CD4-positive, CD25-positive, alpha-beta regulatory T cell (primary cell): Measurements from ENCODE around the gene TCIRG1. TPM values are rescaled to one million over a fixed set of nuclear protein-coding genes. Genes with fewer than 3 reads are reported as not detected.
A peak's percentile ranks its signal among the peaks of the same experiment; 100 is the strongest.

Experiments used
- ATAC-seq, 2 donors: fragments of 150-1000 bp; cut with Tn5 transposase; one replicate each; pipeline ENCODE4 v1.10.0; 2021; ENCODE audit warnings: low read depth in 2 of 2, moderate number of reproducible peaks in 2 of 2, moderate library complexity in 1 of 2
- DNase-seq, 3 donors: peaks; one replicate each; pipeline versions ENCODE4 v3.0.0 to v3.0.0-alpha.2; 2012 to 2022; ENCODE audit warnings: mixed read lengths in 1 of 3
- H3K27ac ChIP-seq: one replicate; pipeline ENCODE4 v1.7.0; 2013; ENCODE audit warnings: mild to moderate bottlenecking, low read length; ENCODE audit not compliant: insufficient read depth, poor library complexity, severe bottlenecking
- H3K27me3 ChIP-seq: one replicate; pipeline ENCODE4 v1.7.0; 2013; ENCODE audit warnings: low read length; ENCODE audit not compliant: control insufficient read depth, insufficient read depth
- H3K36me3 ChIP-seq: one replicate; pipeline ENCODE4 v1.7.0; 2013; ENCODE audit warnings: mild to moderate bottlenecking, low read length, moderate library complexity; ENCODE audit not compliant: control insufficient read depth, insufficient read depth
- H3K4me1 ChIP-seq: 2 replicates; pipeline ENCODE4 v1.7.0; 2013; ENCODE audit warnings: mild to moderate bottlenecking, low read length; ENCODE audit not compliant: insufficient read depth, control insufficient read depth, poor library complexity, severe bottlenecking
- H3K4me3 ChIP-seq: one replicate; pipeline ENCODE4 v1.7.0; 2013; ENCODE audit warnings: low read depth, mild to moderate bottlenecking, low read length, moderate library complexity
- H3K9me3 ChIP-seq, 2 experiments: 1 replicate in 1 of 2; 2 replicates in 1 of 2; pipeline ENCODE4 v1.7.0; 2013; ENCODE audit warnings: low read length in 2 of 2, mild to moderate bottlenecking in 1 of 2, moderate library complexity in 1 of 2; ENCODE audit not compliant: control insufficient read depth in 2 of 2
- H3K27ac Mint-ChIP-seq, 3 donors: one replicate each; pipeline ENCODE4 v1.8.0; 2020 to 2022; ENCODE audit warnings: mild to moderate bottlenecking in 3 of 3, mixed read lengths in 3 of 3, moderate library complexity in 2 of 3
- H3K27me3 Mint-ChIP-seq: one replicate; pipeline ENCODE4 v1.8.0; 2022; ENCODE audit warnings: mild to moderate bottlenecking, mixed read lengths
- H3K36me3 Mint-ChIP-seq: one replicate; pipeline ENCODE4 v1.8.0; 2020; ENCODE audit warnings: mixed read lengths
- H3K4me1 Mint-ChIP-seq, 4 donors: one replicate each; pipeline ENCODE4 v1.8.0; 2020 to 2022; ENCODE audit warnings: mixed read lengths in 4 of 4, mild to moderate bottlenecking in 1 of 4
- H3K4me3 Mint-ChIP-seq, 4 donors: one replicate each; pipeline ENCODE4 v1.8.0; 2020 to 2022; ENCODE audit warnings: mild to moderate bottlenecking in 4 of 4, mixed read lengths in 4 of 4, moderate library complexity in 3 of 4
- H3K9me3 Mint-ChIP-seq, 7 donors: one replicate each; pipeline ENCODE4 v1.8.0; 2020 to 2022; ENCODE audit warnings: mixed read lengths in 7 of 7, mild to moderate bottlenecking in 3 of 7, moderate library complexity in 2 of 7
- polyA plus RNA-seq, 4 donors: library from polyadenylated mRNA; unstranded; fragments of 300-500 nt; fragmentation: Illumina TruSeq; gene quantifications; one replicate each; pipeline ENCODE4 v1.2.3, GENCODE V29; 2021
- total RNA-seq: library from RNA; stranded (reverse); gene quantifications from one replicate; pipeline ENCODE4 v1.2.3, GENCODE V29; 2022

The TCIRG1 gene
- total and polyA plus RNA-seq, 5 donors from 2014 or later, result 33.3 to 290 (median 53.9) TPM

- H3K36me3 Mint-ChIP-seq, result no peaks in the 10 kb centered on the region
- DNase-seq, result peak; percentile 40 to 64 (median 63)
- Histone ChIP-seq H3K36me3 (no peaks in the 10 kb centered on the region), H3K9me3 (no peaks in the 10 kb centered on the region), H3K4me3 (no peak overlapping the region), H3K4me1 (peaks cover 18% of the 10 kb centered on the region), H3K27me3 (no peaks in the 10 kb centered on the region), H3K27ac (peak overlapping the region; percentile 63)
- H3K27ac Mint-ChIP-seq, result peak overlapping the region in 2 of 3 donors; percentile 34 to 86
- H3K4me3 Mint-ChIP-seq, result peak overlapping the region; percentile 72 to 84 (median 80)
- H3K4me1 Mint-ChIP-seq, result peaks cover 0 to 24% (median 10%) of the 10 kb centered on the region in 4 donors
- no peaks in the 10 kb centered on the region for H3K9me3 Mint-ChIP-seq
- peak; percentile 76 for ATAC-seq
- H3K27me3 Mint-ChIP-seq, result peaks cover 4% of the 10 kb centered on the region
Measured at GRCh38 chr11:68002938-68003845, 35.6 kb upstream of the TCIRG1 start.

DNA sequence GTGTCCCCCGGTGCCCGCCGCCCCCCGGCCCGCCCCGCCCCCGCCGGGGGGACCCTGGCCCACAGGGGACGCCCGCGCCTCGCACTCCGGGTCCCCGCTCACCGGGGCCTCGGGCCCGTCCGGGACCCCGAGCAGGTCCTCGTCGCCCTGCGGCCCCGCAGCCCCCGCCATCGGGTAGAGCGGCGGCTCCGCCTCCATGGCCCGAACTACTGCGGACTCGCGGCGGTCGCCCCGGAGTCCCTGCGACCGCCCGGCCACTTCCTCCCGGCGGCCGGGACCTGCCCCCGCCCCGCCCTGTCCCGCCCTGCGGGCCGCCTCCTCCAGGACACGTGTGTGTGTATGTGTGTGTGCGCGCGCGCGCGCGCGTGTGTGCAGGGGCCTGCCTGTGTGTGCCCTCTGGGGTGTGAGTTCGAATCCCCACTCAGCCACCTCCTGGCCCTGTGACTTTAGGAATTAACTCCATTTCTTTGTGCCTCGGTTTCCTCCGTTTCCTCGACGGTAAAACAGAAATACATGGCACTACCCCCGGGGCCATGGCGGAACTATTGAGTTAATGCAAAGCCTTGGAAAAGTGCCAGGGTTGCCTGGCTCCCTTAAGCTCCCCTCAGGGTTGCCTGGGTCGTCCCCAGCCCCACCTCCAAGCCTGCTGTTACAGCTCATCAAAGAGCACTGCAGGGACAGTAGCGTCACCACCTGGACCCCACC lies 34.8 kb upstream of the TCIRG1 start, which contains the start of gene UNC93B1:
Gene UNC93B1, minus strand, starts transcription at position 252 of the 705 bp plus-strand sequence. Its CDS starts 54 bp downstream, at position 198.
- Histone ChIP-seq H3K9me3 (no peaks in the 10 kb centered on the region), H3K4me1 (peaks cover 11% of the 10 kb centered on the region), H3K36me3 (no peaks in the 10 kb centered on the region), H3K4me3 (peak within 1 kb of the TSS; percentile 53), H3K27me3 (no peaks in the 10 kb centered on the region), H3K27ac (peak within 1 kb of the TSS; percentile 63)
- peak within 1 kb of the TSS; percentile 72 to 93 (median 86) for H3K4me3 Mint-ChIP-seq
- H3K9me3 Mint-ChIP-seq, result no peaks in the 10 kb centered on the region
- peak; percentile 60 to 88 (median 73) for DNase-seq
- no peaks in the 10 kb centered on the region for H3K36me3 Mint-ChIP-seq
- ATAC-seq, result peak; percentile 84 to 85
- peaks cover 4% of the 10 kb centered on the region for H3K27me3 Mint-ChIP-seq
- H3K4me1 Mint-ChIP-seq, result peaks cover 0 to 21% (median 9%) of the 10 kb centered on the region in 4 donors
- peak within 1 kb of the TSS in 2 of 3 donors; percentile 89 to 94 for H3K27ac Mint-ChIP-seq

GRCh38 chr11:68004551-68005335 lies 34.1 kb upstream of the TCIRG1 start:
- Mint-ChIP-seq H3K4me3 (peak overlapping the region; percentile 65 to 93 (median 86)), H3K9me3 (no peaks in the 10 kb centered on the region), H3K36me3 (no peaks in the 10 kb centered on the region), H3K4me1 (peaks cover 0 to 25% (median 9%) of the 10 kb centered on the region in 4 donors), H3K27ac (peak overlapping the region in 2 of 3 donors; percentile 89 to 94), H3K27me3 (peaks cover 8% of the 10 kb centered on the region)
- Histone ChIP-seq H3K4me1 (peaks cover 11% of the 10 kb centered on the region), H3K4me3 (peak overlapping the region; percentile 53), H3K36me3 (no peaks in the 10 kb centered on the region), H3K9me3 (no peaks in the 10 kb centered on the region), H3K27me3 (no peaks in the 10 kb centered on the region), H3K27ac (no peak overlapping the region)
- ATAC-seq (no peak), DNase-seq (no peak)

- ATAC-seq, result no peak
- H3K4me1 ChIP-seq, result peaks cover 11% of the 10 kb centered on the region
- peaks cover 0 to 25% (median 9%) of the 10 kb centered on the region in 4 donors for H3K4me1 Mint-ChIP-seq
- peak overlapping the region in 2 of 4 donors; percentile 47 to 65 for H3K4me3 Mint-ChIP-seq
- H3K4me3 ChIP-seq, result no peak overlapping the region
- no peak overlapping the region for H3K27ac ChIP-seq
- peaks cover 0 to under 1% (median 0%) of the 10 kb centered on the region in 7 donors for H3K9me3 Mint-ChIP-seq
- H3K36me3 ChIP-seq, result no peaks in the 10 kb centered on the region
- H3K9me3 ChIP-seq, result no peaks in the 10 kb centered on the region
- no peak overlapping the region for H3K27ac Mint-ChIP-seq
- no peaks in the 10 kb centered on the region for H3K36me3 Mint-ChIP-seq
- peaks cover 8% of the 10 kb centered on the region for H3K27me3 Mint-ChIP-seq
- no peak for DNase-seq
- no peaks in the 10 kb centered on the region for H3K27me3 ChIP-seq
Measured at GRCh38 chr11:68006606-68007166, 32.1 kb upstream of the TCIRG1 start.

DNA sequence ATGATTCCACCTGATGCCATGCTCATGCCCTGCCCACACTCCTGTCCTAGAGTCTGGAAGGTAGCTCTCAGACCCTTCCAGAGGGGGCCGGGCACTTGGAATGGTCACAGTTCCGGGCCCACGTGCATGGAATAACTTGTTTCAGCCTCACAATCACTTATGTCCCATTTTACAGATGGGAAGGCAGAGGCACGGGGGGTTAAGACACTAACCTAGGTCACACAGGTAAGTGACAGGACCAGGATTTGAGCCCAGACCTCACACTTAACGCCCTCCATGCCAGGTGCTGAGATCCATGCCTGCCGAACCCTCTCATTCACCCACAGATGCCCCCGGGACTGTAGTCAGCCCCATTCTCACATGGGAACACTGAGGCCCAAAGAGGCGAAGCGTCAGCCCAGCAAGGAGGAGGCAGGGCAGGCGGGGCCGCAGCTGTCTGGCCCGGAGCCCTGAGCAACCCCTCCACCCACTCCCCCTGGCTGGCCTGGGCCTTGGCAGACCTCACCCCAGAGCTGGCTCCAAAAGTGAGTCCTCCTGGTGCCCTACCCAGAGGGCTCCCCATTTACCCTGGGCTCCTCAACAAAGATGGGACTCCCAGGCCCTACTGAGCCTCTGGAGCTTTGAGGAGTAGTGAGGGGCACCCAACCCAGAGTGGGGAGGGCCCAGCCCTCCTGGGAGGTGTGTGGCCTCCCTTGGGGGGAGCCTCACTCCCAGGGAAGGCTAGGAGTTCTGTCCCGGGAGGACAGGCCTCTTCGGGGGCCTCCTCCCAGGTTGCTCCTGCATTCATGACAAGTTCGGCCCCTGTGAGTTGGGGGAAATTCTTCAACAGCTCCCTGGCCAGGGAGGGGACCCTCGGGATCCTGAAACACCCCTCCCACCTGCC lies 31.1 kb upstream of the TCIRG1 start:
- Mint-ChIP-seq H3K27me3 (peaks cover 5% of the 10 kb centered on the region), H3K4me1 (peaks cover 0 to 18% (median 3%) of the 10 kb centered on the region in 4 donors), H3K4me3 (no peak overlapping the region), H3K36me3 (no peaks in the 10 kb centered on the region), H3K27ac (no peak overlapping the region), H3K9me3 (peaks cover 0 to 1% (median 0%) of the 10 kb centered on the region in 7 donors)
- H3K27ac ChIP-seq, result no peak overlapping the region
- DNase-seq (no peak), ATAC-seq (no peak)
- no peaks in the 10 kb centered on the region for H3K9me3 ChIP-seq
- H3K4me1 ChIP-seq, result peaks cover 11% of the 10 kb centered on the region
- H3K4me3 ChIP-seq, result no peak overlapping the region
- no peaks in the 10 kb centered on the region for H3K36me3 ChIP-seq
- no peaks in the 10 kb centered on the region for H3K27me3 ChIP-seq

- ATAC-seq, result no peak
- no peaks in the 10 kb centered on the region for H3K27me3 ChIP-seq
- Mint-ChIP-seq H3K27ac (no peak overlapping the region), H3K36me3 (no peaks in the 10 kb centered on the region), H3K4me3 (no peak overlapping the region), H3K27me3 (peaks cover 5% of the 10 kb centered on the region), H3K9me3 (peaks cover 0 to 1% (median 0%) of the 10 kb centered on the region in 7 donors), H3K4me1 (peaks cover 0 to 14% (median 2%) of the 10 kb centered on the region in 4 donors)
- no peak overlapping the region for H3K27ac ChIP-seq
- no peak overlapping the region for H3K4me3 ChIP-seq
- H3K9me3 ChIP-seq, result no peaks in the 10 kb centered on the region
- DNase-seq, result no peak
- no peaks in the 10 kb centered on the region for H3K36me3 ChIP-seq
- peaks cover 7% of the 10 kb centered on the region for H3K4me1 ChIP-seq
Measured at GRCh38 chr11:68008381-68009337, 30.2 kb upstream of the TCIRG1 start.
